ENCODE results near the gene SCUBE3. TPM values are rescaled to one million over a fixed set of nuclear protein-coding genes. Genes with fewer than 3 reads are reported as not detected.
A peak's percentile ranks its signal among the peaks of the same experiment; 100 is the strongest.

Gene SCUBE3
- total and polyA plus RNA-seq, 9 of the 15 experiments (the other 6 are each of a cell fraction or from before 2014, with no cell fraction given): 0.01 to 0.11 TPM; not detected in 7

DNA sequence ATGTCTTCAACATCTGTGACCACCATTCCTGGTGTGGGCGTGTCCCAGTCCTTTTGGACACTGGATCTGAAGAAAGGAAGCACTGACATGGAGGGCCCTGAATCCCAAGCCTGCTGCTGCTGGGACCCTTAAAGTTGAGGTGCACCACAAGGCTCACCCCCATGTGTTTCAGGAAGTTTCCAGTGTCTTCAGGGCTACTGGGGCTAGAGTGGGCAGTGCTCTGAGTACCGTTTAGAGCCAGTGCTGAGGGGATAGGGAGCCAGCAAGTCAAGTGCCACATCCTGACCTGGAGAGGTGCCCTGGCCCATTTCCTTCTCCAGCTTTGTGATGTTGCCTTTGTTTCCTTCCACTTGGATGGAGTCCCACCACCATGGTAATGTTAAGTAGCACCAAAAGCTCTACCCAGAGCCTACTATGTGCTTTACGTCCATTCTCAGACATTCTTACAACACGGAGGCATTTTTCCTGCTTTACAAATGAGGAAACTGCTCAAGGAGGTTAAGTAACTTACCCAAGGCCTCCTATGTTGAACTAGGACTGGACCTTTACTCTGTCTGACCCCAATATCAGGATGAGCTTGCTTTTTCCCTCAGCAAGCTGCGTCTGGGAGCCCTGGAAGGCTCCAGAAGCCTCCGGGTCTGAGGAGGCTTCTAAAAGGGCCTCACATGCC lies 83.3 kb downstream of the SCUBE3 start:
- WGBS (ENCODE audit: insufficient coverage, low coverage, missing lambda C conversion rate): 37% methylated on average over 6 of the region's 6 CpGs
- Histone ChIP-seq H3K27me3 (ENCODE audit: control insufficient read depth in 2 of 2, insufficient read depth in 2 of 2, low read length in 2 of 2) (no peaks in the 10 kb centered on the region), H3K4me2 (ENCODE audit: insufficient read depth, low read length) (peak overlapping the region; percentile 94), H3K36me3 (ENCODE audit: control insufficient read depth, insufficient read depth, low read length) (no peaks in the 10 kb centered on the region; the same call in 1 of the 3 replicates), H3K9ac (ENCODE audit: insufficient read depth in 1 of 2, low read depth in 2 of 2, low read length in 2 of 2) (peak overlapping the region; percentile 80 to 95), H3K9me1 (ENCODE audit: control insufficient read depth, insufficient read depth, low read length) (no peaks in the 10 kb centered on the region), H3K79me2 (ENCODE audit: control insufficient read depth, insufficient read depth, low read length) (peaks cover 22% of the 10 kb centered on the region), H3K4me1 (replicated peaks in 1 of 2; ENCODE audit: control insufficient read depth in 2 of 2, insufficient read depth in 2 of 2, low read length in 2 of 2) (peaks cover 26 to 29% of the 10 kb centered on the region in 2 experiments), H4K20me1 (replicated peaks; ENCODE audit: control insufficient read depth, insufficient read depth, low read length) (no peaks in the 10 kb centered on the region), H3K9me3 (replicated peaks; ENCODE audit: control insufficient read depth, insufficient read depth, low read depth, low read length) (no peaks in the 10 kb centered on the region), H2AFZ (ENCODE audit: low read depth, low read length) (peak overlapping the region; percentile 94), H3K27ac (ENCODE audit: extremely low read depth, low read depth, low read length) (peak overlapping the region; percentile 45), H3K4me3 (no peak overlapping the region)
- no peak for DNase-seq (ENCODE audit: extremely low read depth in 1 of 4, low spot score in 3 of 4)
- ATAC-seq: peak; percentile 7
- CTCF ChIA-PET (ENCODE audit: low intra/inter-chr PET ratio): interaction anchor here (0.6 to 3.2 kb wide), 10 partner anchors 31 to 440 kb away, joined by 3 to 33 read pairs (median 5); partner anchors contain the start of genes ARMC12, FANCE and RPL10A
- BruUV-seq (replicated peaks): no TSS peak
- in situ Hi-C loops (cut with MboI) (loop anchor here (5.0 kb wide), 1 partner anchor 440 kb away; the partner anchor contains the start of gene ARMC12), intact Hi-C loops (cut with micrococcal nuclease) (loop anchor here (1.0 to 10.0 kb wide), 8 partner anchors 30 to 658 kb away; partner anchors contain the start of genes ARMC12, PPARD and RPL10A)
- POLR2A ChIA-PET: interaction anchor here (0.6 to 3.9 kb wide), 12 partner anchors 10 to 413 kb away, joined by 3 to 25 read pairs (median 4); partner anchors contain the start of gene RPL10A
- FAIRE-seq: no peak
- TF ChIP-seq NCOA2 (IDR thresholded peaks at IDR 0.05; ENCODE audit: partially characterized antibody in 2 of 2) (no peak), CBX8 (IDR thresholded peaks at IDR 0.05; ENCODE audit: borderline replicate concordance, extremely low read depth, low read depth, low read length, poor library complexity, severe bottlenecking) (no peak), KLF1 (tag; IDR thresholded peaks at IDR 0.05) (no peak), SNRNP70 (optimal IDR thresholded peaks at IDR 0.05; ENCODE audit: low read depth, low read length) (no peak), ZNF175 (CRISPR knock-in tag; IDR thresholded peaks at IDR 0.05; ENCODE audit: low read depth) (no peak), NR2F6 (CRISPR knock-in tag; IDR thresholded peaks at IDR 0.05) (no peak), RBM14 (IDR thresholded peaks at IDR 0.05; ENCODE audit: borderline replicate concordance, insufficient read depth, low read depth, low read length) (no peak), MAFK (IDR thresholded peaks at IDR 0.05; ENCODE audit: low read length) (no peak), FOXK1 (CRISPR knock-in tag; IDR thresholded peaks at IDR 0.05; ENCODE audit: borderline replicate concordance) (0 out of 2 replicates have a peak, but pooled peaks have one; percentile 21), NCOR1 (IDR thresholded peaks at IDR 0.05) (no peak), NCOA1 (IDR thresholded peaks at IDR 0.05; ENCODE audit: low read depth) (no peak), ZNF263 (CRISPR knock-in tag; IDR thresholded peaks at IDR 0.05; ENCODE audit: borderline replicate concordance) (no peak)
- TF ChIP-seq, protein P1, sequence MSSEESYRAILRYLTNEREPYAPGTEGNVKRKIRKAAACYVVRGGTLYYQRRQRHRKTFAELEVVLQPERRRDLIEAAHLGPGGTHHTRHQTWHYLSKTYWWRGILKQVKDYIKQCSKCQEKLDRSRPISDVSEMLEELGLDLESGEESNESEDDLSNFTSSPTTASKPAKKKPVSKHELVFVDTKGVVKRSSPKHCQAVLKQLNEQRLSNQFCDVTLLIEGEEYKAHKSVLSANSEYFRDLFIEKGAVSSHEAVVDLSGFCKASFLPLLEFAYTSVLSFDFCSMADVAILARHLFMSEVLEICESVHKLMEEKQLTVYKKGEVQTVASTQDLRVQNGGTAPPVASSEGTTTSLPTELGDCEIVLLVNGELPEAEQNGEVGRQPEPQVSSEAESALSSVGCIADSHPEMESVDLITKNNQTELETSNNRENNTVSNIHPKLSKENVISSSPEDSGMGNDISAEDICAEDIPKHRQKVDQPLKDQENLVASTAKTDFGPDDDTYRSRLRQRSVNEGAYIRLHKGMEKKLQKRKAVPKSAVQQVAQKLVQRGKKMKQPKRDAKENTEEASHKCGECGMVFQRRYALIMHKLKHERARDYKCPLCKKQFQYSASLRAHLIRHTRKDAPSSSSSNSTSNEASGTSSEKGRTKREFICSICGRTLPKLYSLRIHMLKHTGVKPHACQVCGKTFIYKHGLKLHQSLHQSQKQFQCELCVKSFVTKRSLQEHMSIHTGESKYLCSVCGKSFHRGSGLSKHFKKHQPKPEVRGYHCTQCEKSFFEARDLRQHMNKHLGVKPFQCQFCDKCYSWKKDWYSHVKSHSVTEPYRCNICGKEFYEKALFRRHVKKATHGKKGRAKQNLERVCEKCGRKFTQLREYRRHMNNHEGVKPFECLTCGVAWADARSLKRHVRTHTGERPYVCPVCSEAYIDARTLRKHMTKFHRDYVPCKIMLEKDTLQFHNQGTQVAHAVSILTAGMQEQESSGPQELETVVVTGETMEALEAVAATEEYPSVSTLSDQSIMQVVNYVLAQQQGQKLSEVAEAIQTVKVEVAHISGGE (CRISPR knock-in tag; IDR thresholded peaks at IDR 0.05): no peak
- TF ChIP-seq, protein P2, sequence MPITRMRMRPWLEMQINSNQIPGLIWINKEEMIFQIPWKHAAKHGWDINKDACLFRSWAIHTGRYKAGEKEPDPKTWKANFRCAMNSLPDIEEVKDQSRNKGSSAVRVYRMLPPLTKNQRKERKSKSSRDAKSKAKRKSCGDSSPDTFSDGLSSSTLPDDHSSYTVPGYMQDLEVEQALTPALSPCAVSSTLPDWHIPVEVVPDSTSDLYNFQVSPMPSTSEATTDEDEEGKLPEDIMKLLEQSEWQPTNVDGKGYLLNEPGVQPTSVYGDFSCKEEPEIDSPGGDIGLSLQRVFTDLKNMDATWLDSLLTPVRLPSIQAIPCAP (CRISPR knock-in tag; IDR thresholded peaks at IDR 0.05; ENCODE audit: borderline replicate concordance): no peak
- TF ChIP-seq, protein P3, sequence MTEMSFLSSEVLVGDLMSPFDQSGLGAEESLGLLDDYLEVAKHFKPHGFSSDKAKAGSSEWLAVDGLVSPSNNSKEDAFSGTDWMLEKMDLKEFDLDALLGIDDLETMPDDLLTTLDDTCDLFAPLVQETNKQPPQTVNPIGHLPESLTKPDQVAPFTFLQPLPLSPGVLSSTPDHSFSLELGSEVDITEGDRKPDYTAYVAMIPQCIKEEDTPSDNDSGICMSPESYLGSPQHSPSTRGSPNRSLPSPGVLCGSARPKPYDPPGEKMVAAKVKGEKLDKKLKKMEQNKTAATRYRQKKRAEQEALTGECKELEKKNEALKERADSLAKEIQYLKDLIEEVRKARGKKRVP (CRISPR knock-in tag; IDR thresholded peaks at IDR 0.05): no peak
